ENCODE measurements around the gene OGA.

OGA gene

DNA sequence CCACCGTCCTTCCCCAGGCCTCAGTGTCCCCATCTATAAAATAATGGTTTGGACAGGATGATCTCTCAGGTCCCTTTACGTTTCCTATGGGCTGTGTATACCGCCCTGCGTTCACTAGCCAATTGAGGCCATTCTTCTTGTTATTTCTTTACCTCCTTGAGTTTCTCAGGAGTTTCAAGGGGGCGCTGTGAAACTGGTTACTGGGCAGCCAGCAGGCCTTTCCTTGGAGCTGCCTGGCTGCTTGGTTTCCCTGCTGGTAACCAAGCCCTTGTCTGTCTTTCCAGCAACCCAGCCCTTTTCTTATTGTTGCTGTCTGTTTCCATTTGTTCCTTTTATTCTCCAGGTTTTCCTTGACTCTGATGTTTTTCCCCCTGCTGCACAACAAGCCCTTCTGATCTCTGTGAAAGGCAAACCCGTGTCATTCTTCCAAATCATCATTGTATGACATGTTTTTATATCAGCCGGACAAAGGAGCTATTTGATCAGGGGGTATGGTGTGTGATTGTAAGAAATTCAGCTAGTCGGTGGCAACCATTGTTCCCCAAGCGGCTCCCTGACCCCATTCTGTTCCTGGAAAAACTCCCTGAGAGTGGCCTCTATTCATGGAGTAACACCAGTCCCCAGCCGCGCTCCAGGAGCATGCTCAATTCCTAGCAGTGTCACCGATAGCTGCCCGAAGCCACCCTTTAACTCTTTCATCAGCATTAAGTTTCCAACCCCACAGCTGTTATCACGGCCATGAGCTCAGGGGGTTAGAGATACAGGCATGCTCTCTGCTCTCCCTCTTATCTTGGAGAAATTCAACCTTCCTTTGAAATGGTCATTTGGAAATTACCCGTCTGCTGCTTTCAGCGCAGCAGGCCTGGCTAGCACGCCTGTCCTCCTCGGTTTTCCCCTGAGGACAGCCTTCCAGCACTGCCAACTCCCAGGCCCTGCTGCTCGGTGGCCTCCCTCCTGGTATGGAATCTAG, 68.9 kb downstream of the OGA start:
- no peak for DNase-seq

DNA sequence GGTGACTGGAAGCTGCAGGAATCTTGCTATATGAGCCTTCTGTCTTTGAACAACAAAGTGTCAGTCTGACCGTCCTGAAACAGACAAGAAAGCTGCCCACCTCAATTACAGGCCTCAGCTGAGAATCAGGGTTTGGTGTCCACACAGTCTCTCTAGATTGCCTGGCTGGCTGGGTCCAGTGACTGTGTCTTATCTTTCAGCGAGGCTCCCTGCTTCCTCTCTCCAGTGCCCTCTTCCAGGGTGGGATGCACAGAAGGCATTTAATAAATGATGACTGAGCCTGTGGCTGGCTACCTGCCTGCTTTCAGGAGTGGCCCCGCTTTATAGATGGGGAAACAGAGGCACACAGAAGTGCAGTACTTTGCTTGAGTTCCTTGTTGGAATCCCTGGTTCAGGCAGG, 69.7 kb downstream of the OGA start:
- no peak for DNase-seq

DNA sequence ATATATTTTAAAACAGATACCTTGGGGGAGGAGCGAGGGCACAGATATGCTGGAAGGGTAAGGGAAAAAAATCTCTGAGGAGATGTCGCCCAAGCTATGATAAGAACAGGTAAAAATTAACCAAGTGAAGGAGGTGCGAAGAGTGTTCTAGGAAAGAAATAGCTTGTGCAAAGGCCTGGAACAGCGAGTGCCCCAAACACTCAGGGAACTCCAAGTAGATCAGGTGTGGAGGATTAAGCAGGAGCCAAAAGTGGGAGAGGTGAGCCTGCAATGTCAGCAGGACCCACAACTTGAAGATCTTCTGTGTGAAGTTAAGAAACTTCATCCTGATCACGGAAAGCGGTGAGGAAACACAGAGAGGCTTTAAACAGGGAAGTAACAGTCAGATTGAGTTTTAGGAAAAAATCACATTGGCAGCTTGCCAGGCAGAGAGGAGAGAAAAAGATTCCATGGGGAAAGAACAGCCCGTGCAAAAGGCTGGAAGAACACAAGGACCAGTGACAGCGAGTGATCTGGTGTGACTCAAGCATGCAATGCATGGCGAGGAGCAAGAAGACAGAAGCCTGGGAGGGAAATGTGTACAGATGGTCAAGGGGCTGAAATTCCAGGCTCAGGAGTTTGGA, 73.1 kb downstream of the OGA start:
- no peak for DNase-seq

DNA sequence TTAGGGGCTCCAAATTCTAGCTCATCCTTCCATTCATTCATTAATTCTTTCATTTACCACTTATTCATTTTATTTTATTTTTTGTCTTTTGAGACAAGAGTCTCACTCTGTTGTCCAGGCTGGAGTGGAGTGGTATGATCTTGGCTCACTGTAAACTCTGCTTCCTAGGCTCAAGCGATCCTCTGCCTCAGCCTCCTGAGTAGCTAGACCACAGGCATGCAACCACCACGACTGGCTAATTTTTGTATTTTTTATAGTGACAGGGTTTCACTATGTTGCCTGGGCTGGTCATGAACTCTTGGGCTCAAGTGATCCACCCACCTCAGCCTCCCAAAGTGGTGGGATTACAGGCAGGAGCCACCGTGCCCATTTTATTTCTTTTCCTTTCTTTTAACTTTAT, 74.0 kb downstream of the OGA start:
- no peak for DNase-seq

DNA sequence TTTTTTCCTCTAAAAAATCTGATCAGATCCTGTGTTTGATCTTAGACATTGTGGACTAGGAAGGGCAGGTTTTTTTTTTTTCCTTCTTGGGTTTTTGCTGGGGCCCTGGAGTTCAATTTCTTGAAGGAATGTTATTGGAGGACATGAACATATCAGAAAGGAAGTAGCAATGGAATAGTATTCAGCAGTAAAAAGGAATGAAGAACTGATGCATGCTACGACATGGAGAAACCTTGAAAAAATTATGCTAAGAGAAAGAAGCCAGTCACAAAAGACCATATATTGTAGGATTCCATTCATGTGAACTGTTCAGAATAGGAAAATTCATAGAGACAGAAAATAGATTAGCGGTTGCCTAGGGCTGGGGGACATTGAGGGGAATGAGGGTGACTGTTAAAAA, 76.3 kb downstream of the OGA start:
- no peak for DNase-seq

DNA sequence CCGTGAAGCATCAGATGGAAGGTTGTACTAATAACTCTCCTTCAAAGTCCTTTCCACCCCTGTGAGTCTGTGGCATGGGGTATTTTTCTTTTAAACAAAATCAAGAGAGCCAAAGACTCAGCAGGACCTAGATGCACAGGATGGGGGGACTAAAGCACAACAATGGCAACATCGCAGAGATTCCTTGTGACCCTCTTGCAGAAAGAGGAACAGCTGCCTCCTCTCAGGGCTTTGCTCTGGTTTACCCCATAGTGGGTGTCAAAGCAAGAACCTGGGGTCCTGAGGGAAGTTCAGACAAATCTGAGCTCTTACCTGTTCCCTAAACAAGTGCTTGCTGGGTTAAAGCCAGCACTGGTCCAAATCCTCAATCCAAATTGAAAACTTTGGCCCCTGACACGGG, 81.6 kb downstream of the OGA start:
- DNase-seq: no peak

All from CD4-positive, alpha-beta T cell treated with Interleukin-4 for 1 hour (primary cell).